Hematopoietic multipotent progenitor cell treated with erythropoietin and hydrocortisone succinate and interleukin-3 and kit ligand, for 4 days (in vitro differentiated cells): Measurements from ENCODE around the gene HOXB7.

Experiments used
- DNase-seq: peaks from one replicate; pipeline ENCODE4 v3.0.0-alpha.2; 2015

Gene HOXB7

DNA sequence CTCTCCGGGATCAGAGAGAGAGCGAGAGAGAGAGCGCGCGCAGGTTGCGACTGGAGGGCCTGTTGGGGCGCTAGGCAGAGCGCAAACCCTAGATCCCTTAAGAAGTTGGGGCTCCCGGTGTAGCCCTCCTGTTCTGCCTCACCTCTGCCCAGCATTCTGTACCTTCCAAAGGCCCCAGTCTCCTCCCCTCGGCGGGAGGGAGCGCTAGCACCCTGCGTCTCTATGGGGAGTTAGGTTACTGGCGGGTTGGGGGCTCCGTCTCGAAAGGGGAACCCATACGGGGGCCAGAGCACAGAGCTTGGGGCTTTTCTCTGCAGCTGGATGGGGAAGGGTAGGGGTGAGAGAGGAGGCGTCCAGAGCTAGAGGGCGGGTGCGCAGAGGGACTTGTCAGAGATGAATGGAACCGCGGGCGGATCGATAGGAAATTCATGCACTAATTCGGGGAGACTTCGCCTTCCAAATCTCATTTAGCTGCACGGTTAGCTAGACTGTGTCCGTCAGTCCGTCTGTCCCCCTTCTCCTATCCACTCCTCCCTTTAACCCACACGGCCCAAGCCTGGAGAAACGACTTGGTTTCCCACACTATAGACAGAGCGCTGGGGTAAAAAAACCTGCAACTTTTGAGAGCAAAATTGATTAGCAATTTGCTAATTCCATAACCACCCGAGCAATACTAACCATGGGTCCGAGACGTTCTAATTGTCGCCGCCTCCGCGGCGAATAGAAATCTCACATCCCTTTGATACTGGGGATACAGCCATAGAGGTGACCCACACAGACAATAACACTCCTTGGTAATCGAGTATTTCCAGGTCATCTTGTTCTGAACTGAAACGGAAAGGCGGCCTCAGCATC is 32.0 kb downstream of the HOXB7 start:
- DNase-seq = peak; percentile 67

DNA sequence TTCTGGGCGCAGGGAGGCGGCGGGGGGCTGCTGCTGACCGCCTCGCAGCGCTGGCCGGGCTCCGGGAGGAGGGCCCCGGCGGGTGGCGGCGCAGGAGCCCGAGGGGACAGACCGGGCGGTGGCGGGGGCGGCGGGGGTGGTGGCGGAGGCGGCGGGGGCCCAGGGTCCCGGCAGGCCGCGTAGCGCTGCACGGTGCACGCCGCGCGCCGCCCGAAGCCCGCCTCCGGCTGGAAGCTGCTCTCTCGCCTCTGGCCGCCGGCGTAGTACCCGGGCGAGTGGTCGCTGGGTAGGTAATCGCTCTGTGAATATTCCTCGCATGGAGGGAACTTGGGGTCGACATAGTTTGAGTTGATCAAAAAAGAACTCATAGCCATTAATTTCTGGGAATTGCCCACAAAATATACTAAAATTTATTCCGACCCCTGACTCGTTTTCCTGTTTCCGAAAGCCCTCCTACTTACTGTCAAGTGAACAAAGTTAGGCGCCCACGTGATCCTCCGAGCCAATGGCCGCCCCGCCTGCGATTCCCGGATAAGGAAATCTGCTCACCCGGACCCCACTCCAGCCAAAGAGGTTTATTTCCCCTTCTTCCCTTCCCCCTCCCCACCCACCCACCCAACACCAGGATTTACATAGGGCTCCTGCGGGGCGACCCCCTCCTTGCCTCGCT is 32.7 kb downstream of the HOXB7 start, which contains the start of gene HOXB4:
Gene HOXB4 (minus strand): TSS at position 405 of the 670 bp plus-strand sequence. CDS start 31 bp downstream, at position 374.
- DNase-seq = peak; percentile 95

DNA sequence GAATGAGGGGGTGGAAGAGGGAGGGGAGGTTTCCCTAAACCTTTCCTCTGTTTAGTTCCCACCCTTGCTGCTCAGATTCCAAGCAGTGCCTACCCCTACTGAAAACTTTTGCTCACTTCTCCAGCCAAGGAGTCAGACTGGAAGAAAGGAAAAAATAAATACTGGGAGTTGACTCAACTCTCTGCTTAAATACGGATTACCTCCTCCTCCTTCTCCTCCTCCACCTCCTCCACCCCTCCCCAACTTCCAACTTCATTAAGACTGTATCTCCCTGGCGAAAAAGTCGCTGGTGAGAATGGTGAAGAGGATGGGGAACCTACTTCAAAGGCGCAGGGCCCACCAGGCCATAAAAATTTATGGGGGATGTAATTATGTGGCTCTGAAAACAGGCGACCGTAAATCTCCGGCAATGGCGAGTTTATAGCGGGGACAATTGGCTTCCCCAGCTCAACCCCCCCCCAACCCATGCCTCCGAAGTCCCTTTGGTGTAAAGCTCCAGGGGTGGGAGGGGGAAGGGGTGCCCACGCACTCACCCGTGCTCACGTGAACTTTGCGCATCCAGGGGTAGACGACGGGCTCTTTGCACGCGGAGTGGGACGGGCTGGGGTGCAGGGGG is 33.4 kb downstream of the HOXB7 start:
- DNase-seq = peak; percentile 64

DNA sequence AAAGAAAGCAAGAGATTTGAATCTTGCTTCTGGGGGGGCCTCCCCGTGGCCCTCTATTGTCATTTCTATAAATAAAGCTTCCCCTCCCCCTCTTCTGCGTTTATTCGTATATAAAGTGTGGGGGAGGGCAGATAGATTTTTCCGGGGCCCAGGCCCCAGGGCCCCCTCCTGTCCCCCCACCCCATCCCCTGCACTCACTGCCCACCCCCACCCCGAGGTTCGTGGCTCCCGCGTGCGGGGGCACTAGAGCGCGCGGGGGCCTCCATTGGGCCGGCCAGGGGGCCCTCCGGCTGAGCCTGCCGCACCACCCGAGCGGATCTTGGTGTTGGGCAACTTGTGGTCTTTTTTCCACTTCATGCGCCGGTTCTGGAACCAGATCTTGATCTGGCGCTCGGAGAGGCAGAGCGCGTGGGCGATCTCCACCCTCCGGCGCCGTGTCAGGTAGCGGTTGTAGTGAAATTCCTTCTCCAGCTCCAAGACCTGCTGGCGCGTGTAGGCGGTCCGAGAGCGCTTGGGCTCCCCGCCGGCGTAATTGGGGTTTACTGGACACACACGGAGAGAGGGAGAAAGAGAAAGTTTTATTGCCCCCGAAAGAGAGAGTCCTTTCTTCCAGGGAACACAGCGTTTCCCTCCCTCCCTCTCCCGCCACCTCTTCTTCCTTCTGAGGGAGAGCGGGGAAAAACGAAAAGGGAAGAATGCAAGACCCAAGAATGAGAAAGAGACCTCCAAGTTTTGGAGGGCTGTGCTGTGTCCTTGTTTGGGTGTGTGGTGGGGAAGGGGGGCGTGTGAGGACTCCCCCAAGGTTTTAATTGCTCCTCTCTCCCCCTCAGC is 34.1 kb downstream of the HOXB7 start:
- DNase-seq = peak; percentile 77

DNA sequence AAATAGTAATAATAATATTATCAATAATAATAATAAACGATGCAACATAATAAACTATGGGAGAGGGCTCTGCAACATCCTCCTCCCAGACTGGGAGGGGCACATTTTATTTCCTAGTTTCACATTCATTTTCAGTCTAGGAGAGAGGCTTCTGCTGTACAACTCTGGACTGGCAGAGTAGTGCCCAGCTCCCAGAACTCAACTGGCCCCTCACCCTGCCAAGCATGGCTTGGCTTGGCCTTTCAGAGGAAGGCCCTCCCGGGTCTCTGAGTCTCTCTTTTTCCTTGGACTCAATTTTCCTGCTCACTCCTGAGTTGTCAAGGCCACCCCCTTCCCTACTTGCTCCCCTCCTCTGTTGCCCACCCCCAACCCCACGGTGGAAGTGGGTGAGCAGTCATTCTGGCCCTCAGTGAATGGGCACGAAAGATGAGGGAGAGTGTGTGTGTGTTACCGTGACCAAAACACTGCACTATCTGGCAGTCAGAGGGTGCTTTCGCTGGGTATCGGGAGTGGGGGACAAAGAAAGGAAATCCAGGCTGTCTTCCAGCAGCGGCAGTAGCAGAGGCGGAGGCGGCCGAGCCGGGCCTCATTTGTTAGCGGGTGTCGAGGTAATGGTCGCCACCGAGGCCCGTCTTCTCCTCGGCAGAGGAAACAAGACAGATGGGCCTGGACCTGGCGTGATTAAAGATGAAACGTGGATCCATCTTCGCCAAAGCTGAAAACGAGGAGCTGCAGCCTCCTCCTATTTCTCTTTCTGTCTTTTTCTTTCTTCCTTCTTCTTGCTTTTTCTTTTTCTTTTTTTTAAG is 34.9 kb downstream of the HOXB7 start:
- DNase-seq = no peak

DNA sequence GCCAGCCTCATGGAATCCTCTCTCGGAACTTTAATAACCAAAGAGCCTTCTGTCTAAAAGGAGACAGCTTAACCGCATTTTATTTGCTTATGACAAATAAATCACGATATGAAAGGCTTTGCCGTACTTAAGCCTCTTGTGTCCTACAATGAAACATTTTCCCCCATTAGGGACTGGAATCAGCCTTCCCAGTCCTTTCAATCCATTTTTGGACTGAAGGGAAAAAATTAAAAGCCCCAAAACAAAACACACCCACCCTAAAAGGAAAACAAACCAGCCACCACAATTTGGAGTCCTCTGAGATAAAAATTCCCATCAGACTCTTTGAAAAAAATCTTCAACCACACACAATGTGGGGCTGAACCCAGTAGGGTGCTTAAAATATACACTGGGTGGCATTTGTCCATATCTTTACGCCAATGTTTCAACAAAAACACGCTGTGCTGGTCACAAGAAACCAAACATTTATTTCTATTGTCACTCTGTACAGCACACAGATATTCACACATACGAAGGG is 35.7 kb downstream of the HOXB7 start:
- DNase-seq = no peak

DNA sequence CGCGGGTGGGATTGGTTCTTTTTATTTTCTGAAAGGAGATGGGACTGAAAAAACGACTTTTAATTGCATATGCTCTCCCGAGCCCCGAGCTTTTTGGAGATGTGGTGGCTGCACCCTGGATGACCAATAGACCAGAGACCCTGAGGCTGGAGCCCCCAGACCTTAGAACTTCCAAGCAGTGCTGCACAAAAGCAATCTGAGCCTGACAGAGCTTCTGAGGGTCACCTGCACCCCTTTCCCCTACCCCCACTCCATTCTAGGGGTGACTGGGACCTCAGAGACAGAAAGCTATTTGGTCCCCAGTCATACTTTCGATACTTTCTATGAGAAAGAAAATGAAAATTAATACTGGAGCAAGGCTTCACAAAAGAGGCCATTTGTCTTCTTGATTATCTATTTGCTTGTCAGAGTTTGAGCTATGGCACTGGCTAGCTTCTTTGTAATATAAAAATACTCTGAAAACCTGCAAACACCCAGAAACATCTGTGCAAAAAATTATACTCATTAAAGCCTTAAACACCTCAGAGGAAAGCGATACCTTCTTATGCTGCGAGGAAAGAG is 36.2 kb downstream of the HOXB7 start:
- DNase-seq = no peak

DNA sequence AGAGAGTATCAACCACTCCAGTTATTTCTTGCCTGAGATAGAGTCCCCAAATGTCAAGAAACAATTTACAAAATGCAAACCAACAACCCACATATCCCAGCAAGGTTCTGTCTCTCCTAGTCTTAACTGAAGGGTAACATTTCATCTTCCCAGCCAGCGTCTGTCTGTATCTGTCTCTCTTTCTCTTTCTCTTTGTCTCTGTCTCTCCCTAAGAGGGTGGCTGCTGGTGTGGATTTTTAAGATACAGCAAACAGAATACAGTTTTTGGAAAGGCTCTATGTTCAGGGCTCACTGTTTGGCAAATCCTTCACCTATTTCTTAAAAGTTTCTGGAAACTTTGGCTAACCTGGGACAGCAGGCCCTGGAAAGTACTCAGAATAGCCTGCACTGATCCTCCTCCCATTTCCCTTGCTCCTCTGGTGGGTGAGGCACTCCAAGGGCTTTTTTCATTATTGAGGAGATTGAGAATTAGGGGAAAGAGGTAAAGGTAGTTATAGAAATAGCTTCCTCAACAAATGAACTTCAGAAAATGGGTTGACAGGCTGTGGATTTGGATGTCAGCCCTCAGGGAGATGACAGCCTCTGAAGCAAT is 38.9 kb downstream of the HOXB7 start:
- no peak for DNase-seq

DNA sequence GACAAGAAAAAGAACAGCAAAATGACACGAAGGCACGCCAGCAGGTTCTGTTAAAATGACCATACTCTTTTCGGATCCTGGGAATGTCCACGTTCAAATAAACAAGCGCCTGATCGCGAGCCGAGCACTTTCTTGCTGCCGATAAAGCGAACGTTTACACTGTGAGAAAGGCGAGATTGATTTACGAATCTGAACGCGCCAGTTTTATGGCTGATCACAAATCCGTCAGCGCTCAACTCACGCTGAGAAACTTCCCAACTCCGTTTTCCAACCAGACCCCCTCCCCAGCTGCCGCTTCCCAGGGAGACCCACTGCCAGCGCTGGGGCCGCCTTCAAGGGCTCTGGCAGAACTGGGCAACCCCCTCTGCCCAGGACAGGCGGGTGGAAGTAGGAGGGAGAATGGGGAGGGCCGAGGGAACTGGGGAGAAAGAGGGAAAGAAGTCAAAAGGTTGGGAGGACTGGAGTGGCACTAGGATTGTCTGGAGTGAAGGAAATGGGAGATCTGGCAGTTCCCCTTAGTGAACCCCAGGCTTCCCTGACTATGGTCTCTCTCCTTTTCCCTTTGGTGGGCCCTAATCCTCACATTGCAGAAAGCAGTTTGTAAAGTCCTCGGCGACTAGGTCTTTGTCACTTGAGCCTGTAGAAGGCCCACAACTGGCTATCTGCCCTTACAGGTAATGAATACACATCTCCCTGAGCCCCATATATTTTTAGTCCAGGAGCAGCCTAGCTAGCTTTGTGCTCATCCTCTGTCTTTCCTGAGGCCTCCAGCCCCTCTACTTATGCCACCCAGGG is 39.6 kb downstream of the HOXB7 start:
- DNase-seq = no peak

DNA sequence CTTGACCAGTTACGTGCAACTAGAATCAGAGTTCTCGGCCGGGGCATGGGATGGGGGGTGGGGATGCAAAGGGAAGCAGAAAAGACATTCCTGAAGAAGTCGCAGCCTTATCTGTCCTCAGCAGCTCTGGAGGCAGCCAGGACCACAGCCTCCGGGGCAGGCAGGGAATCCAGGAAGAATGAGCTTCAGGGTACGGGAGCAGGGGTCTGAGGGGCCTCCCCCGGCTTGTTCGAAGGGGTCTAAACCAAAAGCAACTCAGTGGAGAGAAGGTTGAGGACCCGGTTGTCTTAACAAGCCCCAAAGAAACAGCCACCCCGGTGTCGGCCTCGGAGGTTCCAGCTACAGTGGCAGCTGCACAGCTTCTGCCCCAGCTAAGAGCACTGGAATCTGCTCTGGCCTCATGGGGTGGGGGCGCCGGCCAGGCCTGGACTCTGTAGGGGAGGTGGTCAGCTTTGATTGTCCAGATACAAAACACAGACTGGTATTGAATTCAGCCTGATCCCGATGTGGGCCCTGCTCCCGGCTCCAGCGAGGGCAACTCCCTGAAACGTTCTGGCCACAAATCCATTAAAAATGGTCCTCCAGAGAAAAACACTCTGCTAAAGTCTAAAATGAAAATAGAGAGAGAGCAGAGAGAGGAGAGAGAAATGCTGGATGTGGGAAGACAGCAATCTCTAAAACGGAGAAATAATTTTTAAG is 40.3 kb downstream of the HOXB7 start:
- DNase-seq = no peak

DNA sequence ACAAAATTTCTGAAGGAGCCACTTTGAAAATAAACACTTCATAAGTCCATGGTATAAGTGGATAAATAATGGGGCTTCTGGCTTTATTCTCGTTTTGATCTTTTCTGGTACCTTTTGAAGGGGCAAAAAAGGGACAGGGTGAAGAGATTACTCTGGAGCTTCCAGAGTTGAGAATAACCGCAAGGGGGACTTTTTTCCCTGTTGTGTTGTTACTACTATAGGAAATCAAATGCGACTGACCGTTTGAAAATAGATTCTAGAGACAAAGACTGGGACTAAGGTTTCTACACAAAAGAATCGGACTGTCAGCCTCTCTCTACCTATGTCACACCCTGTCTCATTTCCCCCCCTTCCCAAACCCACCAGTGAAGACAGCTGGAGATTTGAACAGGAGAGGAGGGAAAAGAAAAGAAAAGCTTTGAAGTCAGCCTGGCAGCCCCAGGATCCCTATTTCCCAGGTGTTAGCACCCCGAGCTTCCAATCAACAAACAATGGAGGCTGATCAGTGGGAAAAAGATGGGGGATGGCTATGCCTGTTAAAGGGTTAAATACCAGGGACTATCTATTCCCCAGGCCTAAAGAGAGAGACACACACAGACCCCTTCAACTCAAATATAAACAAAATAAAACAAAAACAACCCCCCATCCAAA is 41.0 kb downstream of the HOXB7 start:
- no peak for DNase-seq

DNA sequence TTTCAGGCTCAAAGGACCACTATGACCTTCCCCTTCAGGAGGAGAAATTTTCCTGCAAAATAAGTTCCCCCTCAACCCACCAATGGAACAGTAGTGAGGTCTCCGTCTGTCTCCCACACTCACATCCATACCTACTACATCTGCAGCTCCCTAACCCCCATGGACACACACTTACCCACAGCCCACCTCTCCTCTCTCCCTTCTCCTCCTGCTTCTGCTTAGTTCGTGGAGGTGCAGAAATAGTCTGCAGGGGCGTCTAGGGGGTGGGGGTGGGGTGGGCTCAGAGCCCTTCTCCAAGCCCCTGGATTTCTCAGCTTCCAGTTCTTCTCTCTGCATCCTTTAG is 41.6 kb downstream of the HOXB7 start:
- DNase-seq = no peak

DNA sequence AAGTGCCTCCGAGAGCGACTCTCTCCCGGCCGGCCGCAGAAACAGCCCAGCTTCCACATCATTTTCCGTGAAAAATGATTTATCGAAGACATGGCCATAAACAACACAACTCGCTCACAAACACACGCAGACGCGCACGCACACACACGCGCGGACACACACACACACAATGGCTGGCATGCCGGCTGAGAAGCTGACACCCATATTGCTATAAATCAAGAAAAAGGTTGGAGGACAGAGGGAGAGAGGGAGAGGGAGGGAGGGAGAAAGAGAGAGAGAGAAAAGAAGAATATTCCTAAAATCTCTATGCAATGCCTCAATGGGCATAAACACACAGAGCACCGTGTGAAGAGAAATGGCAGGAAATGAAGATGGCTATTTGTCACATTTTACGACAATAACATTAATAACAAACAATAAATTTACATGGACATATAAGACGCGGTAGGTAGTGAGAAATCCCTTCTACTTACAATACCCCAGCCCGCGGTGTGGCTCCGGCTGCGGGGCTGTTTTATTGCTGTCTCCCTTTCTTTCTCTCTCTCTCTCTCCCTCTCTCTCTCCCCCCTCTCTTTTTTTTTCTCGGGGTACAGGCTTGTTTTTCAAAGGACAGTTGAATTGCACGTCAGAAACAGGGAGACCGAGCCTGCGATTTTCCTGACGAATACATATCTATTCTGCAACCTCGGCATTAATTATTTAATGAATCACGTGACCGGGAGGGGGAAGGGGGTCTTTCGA is 42.1 kb downstream of the HOXB7 start:
- no peak for DNase-seq

DNA sequence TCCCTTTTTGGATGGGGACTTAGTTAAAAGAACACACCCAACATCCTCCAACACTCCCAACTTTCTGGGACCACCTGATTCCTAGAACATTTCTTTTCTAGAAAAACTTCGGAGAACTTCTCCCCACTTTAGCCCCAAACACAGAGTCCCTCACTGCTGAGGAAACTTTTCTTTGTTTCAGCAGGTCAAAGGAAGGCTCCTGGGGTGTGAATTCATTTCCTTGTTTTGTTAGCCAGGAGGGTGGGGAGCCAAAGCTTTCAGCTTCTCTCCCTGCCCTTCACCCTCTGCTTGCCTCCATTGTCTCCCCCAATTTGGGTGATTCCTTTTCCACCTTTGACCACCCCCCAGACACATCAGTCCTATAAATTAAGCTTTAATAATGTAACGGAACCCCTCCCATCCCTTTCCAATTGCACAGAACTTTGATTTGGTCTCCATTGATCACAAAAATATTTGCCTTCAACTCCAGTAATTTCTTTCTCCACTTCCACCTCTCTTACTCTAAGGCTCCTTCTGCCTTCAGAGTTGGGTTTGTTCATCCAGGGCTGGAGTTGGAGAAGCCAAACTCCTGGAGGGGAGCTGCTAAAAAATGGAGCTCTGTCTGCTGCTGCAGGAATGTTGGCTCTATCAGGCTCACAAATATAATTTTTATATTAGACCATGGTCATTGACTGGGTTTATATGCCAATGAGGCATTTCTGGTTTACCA is 43.0 kb downstream of the HOXB7 start:
- no peak for DNase-seq

DNA sequence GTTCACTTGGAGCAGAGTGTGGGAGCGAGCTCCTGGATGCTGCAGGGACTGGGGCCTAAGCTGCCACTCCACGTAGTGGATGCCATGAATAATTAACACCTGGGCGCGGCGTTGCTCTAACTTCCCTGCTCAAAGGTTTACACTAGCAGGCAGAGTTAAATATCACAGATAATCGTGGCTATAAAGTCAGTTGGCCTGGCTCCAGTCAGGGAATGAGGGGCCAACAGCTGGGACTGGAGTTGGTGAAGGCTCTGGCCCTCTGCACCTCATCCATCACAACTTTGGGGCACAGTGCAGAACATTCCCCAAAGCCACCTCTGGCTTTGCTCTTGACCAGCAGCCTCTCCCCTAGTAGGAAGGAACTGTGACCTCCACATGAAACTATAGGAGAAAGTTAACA is 43.6 kb downstream of the HOXB7 start:
- no peak for DNase-seq

DNA sequence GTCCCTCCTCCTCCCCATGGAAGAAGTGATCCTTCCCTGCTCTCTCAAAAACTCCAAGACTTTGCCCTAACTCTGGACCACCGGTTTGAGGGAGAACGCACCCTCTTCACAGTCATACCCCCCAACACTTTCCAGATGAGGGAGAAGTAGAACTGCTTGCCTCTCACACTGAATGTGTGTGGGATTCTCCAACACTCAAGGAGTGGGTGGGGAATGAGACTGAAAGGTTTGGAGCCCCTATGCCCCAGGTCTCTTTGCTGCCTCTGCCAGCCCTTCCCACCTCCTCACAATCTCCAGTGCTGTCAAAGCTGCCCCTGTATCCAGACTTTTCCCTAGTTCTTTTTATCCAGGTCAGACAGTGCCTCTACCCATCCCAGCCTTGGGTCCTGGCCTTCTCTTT is 44.1 kb downstream of the HOXB7 start:
- no peak for DNase-seq

DNA sequence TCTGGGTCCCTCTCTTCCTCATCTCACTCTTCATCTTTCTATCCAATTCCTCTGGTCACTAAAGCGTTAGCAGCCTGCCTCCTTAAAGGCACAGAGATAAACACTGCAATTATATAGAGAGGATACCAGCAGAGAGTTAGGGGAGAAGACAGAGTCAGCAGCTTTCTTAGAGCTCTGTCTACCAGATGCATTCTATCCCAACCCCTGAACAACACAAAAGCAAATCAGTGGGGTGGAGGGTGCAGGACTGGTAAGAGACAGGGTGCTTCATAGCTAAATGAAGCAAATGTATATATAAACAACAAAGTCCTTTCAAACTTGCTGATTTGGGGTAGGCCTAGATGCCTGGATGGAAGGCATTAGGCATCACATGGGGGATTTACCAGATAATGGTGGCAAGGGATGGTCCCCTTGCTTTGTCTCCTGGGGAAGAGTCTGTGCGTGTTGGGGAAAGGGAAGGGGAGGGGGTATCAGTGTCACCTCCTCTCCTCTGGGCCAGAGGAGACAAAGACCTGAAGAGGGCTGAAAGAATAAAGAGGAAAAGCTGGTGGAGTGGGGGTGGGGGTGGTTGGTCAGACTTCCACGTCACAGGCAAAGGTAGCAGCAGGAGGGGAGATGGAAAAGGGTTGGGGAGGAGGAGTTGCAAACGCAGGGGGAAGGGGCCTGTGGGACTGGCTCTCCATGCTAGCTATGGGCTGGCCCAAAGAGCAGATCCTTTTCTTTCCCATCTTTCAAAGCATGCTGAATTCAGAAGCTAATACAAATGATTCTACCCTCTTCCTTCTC is 44.7 kb downstream of the HOXB7 start:
- DNase-seq = no peak
